A673 (cell line): Measurements from ENCODE around the gene BOLA3.

ENCODE experiments used
- CTCF ChIP-seq: fragments of 300-800, 200-600 bp; sonication (generic); conservative IDR thresholded peaks from 2 replicates; pipeline ENCODE4 v1.5.1; 2017; ENCODE audit warnings: low read depth, mild to moderate bottlenecking, antibody characterized with exemption, low read length, moderate library complexity, mixed read lengths
- EZH2 ChIP-seq: fragments of 200-600 bp; sonication (generic); IDR thresholded peaks from 2 replicates; pipeline ENCODE4 v1.6.1; 2017; ENCODE audit warnings: borderline replicate concordance, low read depth, mild to moderate bottlenecking, mixed read lengths, antibody characterized with exemption, low read length; ENCODE audit not compliant: poor library complexity, severe bottlenecking

GRCh38 chr2:74131901-74132300, 15.8 kb downstream of the BOLA3 start:
- TF ChIP-seq CTCF, result no peak
- TF ChIP-seq EZH2, result no peak
